RCC 7860 (cell line): ENCODE results near the gene RNF126.
"Not testable (repeated sequence)": the region's sequence is repeated elsewhere in the genome, so short reads cannot be mapped to it uniquely, and the experiment has no call there.

Experiments used
- DNase-seq: peaks from one replicate; pipeline ENCODE4 v3.0.0-alpha.2; 2015; ENCODE audit warnings: low spot score
- FAIRE-seq: peaks from 2 replicates; lab custom pipeline; 2012; peaks lifted over from hg19 to GRCh38; lab: Jason Lieb, UNC

RNF126 gene

GRCh38 chr19:632579-633067, 30.4 kb downstream of the RNF126 start:
- DNase-seq (peak; percentile 67), FAIRE-seq (no peak)

GRCh38 chr19:629961-630714, 32.9 kb downstream of the RNF126 start:
- FAIRE-seq, result no peak
- DNase-seq, result no peak

- FAIRE-seq, DNase-seq: not testable (repeated sequence)
These were observed 33.5 kb downstream of the RNF126 start for GRCh38 chr19:629515-629914.

- DNase-seq (no peak), FAIRE-seq (no peak)
These were observed 34.8 kb downstream of the RNF126 start for GRCh38 chr19:628168-628567.

GRCh38 chr19:626566-626965, 36.4 kb downstream of the RNF126 start:
- not testable (repeated sequence) for FAIRE-seq, DNase-seq

- no peak for FAIRE-seq
- no peak for DNase-seq
These were observed 37.8 kb downstream of the RNF126 start for GRCh38 chr19:625257-625656.

GRCh38 chr19:624433-625109, 38.4 kb downstream of the RNF126 start:
- FAIRE-seq (no peak), DNase-seq (no peak)

- FAIRE-seq, result peak; percentile 87
These were observed 39.0 kb downstream of the RNF126 start for GRCh38 chr19:623974-624373.

GRCh38 chr19:623175-623916, 39.7 kb downstream of the RNF126 start:
- no peak for FAIRE-seq

More at GRCh38 chr19:623974-624373, 39.0 kb downstream of the RNF126 start:
- peak; percentile 84 for DNase-seq

GRCh38 chr19:622666-623065, 40.3 kb downstream of the RNF126 start:
- no peak for DNase-seq
- FAIRE-seq, result no peak

More at GRCh38 chr19:623175-623916, 39.7 kb downstream of the RNF126 start:
- DNase-seq, result no peak

- FAIRE-seq (no peak), DNase-seq (no peak)
These were observed 41.2 kb downstream of the RNF126 start for GRCh38 chr19:621819-622218.

GRCh38 chr19:621191-621590, 41.8 kb downstream of the RNF126 start:
- FAIRE-seq, DNase-seq: not testable (repeated sequence)

GRCh38 chr19:620166-620862, 42.7 kb downstream of the RNF126 start:
- FAIRE-seq (no peak), DNase-seq (no peak)

GRCh38 chr19:619286-620002, 43.6 kb downstream of the RNF126 start:
- FAIRE-seq (no peak), DNase-seq (no peak)

- no peak for FAIRE-seq
These were observed 44.2 kb downstream of the RNF126 start for GRCh38 chr19:618674-619285.

GRCh38 chr19:618247-618619, 44.8 kb downstream of the RNF126 start:
- no peak for FAIRE-seq

More at GRCh38 chr19:618674-619285, 44.2 kb downstream of the RNF126 start:
- DNase-seq, result no peak

GRCh38 chr19:617551-618246, 45.3 kb downstream of the RNF126 start:
- FAIRE-seq (no peak), DNase-seq (no peak)

More at GRCh38 chr19:618247-618619, 44.8 kb downstream of the RNF126 start:
- DNase-seq, result no peak

GRCh38 chr19:616747-617526, 46.1 kb downstream of the RNF126 start:
- DNase-seq, result no peak
- no peak for FAIRE-seq
